B cell (primary cell): ENCODE results near the gene PDZRN3. TPM values are rescaled to one million over a fixed set of nuclear protein-coding genes. Genes with fewer than 3 reads are reported as not detected.

Experiments used
- ATAC-seq: fragments of 200-7000 bp; cut with Tn5 transposase; one replicate; pipeline ENCODE4 v1.10.0; 2021; ENCODE audit warnings: low read depth, mild to moderate bottlenecking, moderate number of reproducible peaks, moderate library complexity
- CTCF ChIA-PET: fragments of 350-600 bp; sonication (Branson Sonifier 250); formaldehyde crosslinking; loops from one replicate; lab custom pipeline; 2021; ENCODE audit warnings: antibody characterized with exemption, inconsistent platforms; lab: Charles Lee
- POLR2A ChIA-PET: fragments of 350-600 bp; sonication (Branson Sonifier 250); formaldehyde crosslinking; loops from one replicate; lab custom pipeline; 2021; ENCODE audit warnings: antibody characterized with exemption; lab: Charles Lee
- DNase-seq: peaks from one replicate; pipeline ENCODE4 v3.0.0; 2013
- H2AFZ ChIP-seq: 2 replicates; pipeline ENCODE4 v1.6.1; 2012; ENCODE audit warnings: mild to moderate bottlenecking, low read depth, low read length; ENCODE audit not compliant: insufficient read depth, poor library complexity, severe bottlenecking
- H3K27ac ChIP-seq, 2 donors: 1 replicate in 1 of 2; 2 replicates in 1 of 2; pipeline ENCODE4 v1.5.1; 2012 to 2013; ENCODE audit warnings: low read length in 2 of 2, mild to moderate bottlenecking in 2 of 2, moderate library complexity in 1 of 2
- H3K27me3 ChIP-seq, 4 experiments: fragments of 200-600 bp in 1 of 4; sonication (generic) in 1 of 4; replicated peaks in 1 of 4; 1 replicate in 2 of 4; 2 replicates in 2 of 4; pipeline versions ENCODE4 v1.6.1 to v1.7.0; 2013 to 2016; ENCODE audit warnings: low read length in 3 of 4, mild to moderate bottlenecking in 2 of 4, mixed read lengths in 1 of 4, moderate library complexity in 1 of 4; ENCODE audit not compliant: insufficient read depth in 4 of 4, control insufficient read depth in 3 of 4; ENCODE audit errors: control extremely low read depth in 1 of 4
- H3K36me3 ChIP-seq, 2 experiments: replicated peaks in 1 of 2; 1 replicate in 1 of 2; 2 replicates in 1 of 2; pipeline versions ENCODE4 v1.6.1 to v1.7.1; 2013; ENCODE audit warnings: low read length in 1 of 2; ENCODE audit not compliant: insufficient read depth in 2 of 2, control insufficient read depth in 1 of 2; ENCODE audit errors: control extremely low read depth in 1 of 2, extremely low read depth in 1 of 2
- H3K4me1 ChIP-seq, 2 donors: fragments of 200-600 bp in 1 of 2; sonication (generic) in 1 of 2; 1 replicate in 1 of 2; 2 replicates in 1 of 2; pipeline versions ENCODE4 v1.5.1 to v1.6.1; 2013 to 2017; ENCODE audit warnings: low read length in 2 of 2; ENCODE audit not compliant: control insufficient read depth in 2 of 2, insufficient read depth in 2 of 2
- H3K4me2 ChIP-seq: replicated peaks from 2 replicates; pipeline ENCODE3; 2012; ENCODE audit warnings: mild to moderate bottlenecking, low read depth, low read length; ENCODE audit not compliant: poor library complexity, severe bottlenecking
- H3K4me3 ChIP-seq, 5 experiments: fragments of 200-600 bp in 1 of 5; sonication (generic) in 1 of 5; 1 replicate in 3 of 5; 2 replicates in 2 of 5; pipeline versions ENCODE4 v1.5.1 to v1.7.0; 2011 to 2016; ENCODE audit warnings: low read length in 4 of 5, mild to moderate bottlenecking in 4 of 5, low read depth in 2 of 5, control low read depth in 1 of 5, moderate library complexity in 1 of 5; ENCODE audit not compliant: insufficient read depth in 1 of 5; ENCODE audit errors: control extremely low read depth in 1 of 5, extremely low read depth in 1 of 5
- H3K79me2 ChIP-seq: fragments of 200-600 bp; sonication (generic); one replicate; pipeline ENCODE4 v1.6.0; 2016; ENCODE audit warnings: low read length; ENCODE audit not compliant: control insufficient read depth, insufficient read depth
- H3K9ac ChIP-seq: fragments of 200-600 bp; sonication (generic); 2 replicates; pipeline ENCODE4 v1.6.1; 2017; ENCODE audit warnings: mild to moderate bottlenecking, low read length, moderate library complexity
- H3K9me3 ChIP-seq, 3 donors: one replicate each; pipeline versions ENCODE4 v1.6.1 to v1.7.1; 2013; ENCODE audit warnings: low read length in 2 of 3; ENCODE audit not compliant: control insufficient read depth in 2 of 3, insufficient read depth in 1 of 3; ENCODE audit errors: control extremely low read depth in 1 of 3
- H4K20me1 ChIP-seq: 2 replicates; pipeline ENCODE4 v1.6.0; 2012; ENCODE audit warnings: mild to moderate bottlenecking, low read length; ENCODE audit not compliant: insufficient read depth, control insufficient read depth, poor library complexity, severe bottlenecking
- H3K27ac Mint-ChIP-seq: one replicate; pipeline ENCODE4 v1.8.0; 2021; ENCODE audit warnings: mixed read lengths
- H3K27me3 Mint-ChIP-seq: one replicate; pipeline ENCODE4 v1.8.0; 2021; ENCODE audit warnings: mixed read lengths
- H3K4me1 Mint-ChIP-seq: one replicate; pipeline ENCODE4 v1.8.0; 2021; ENCODE audit warnings: mixed read lengths
- H3K4me3 Mint-ChIP-seq: one replicate; pipeline ENCODE4 v1.8.0; 2021; ENCODE audit warnings: mixed read lengths
- H3K9me3 Mint-ChIP-seq: one replicate; pipeline ENCODE4 v1.8.0; 2022; ENCODE audit warnings: mixed read lengths; ENCODE audit not compliant: insufficient read depth
- EZH2 ChIP-seq: IDR thresholded peaks from 2 replicates; pipeline ENCODE4 v1.6.1; 2012; ENCODE audit warnings: borderline replicate concordance, low read depth, mild to moderate bottlenecking, moderate library complexity, low read length; ENCODE audit not compliant: insufficient read depth, poor library complexity, severe bottlenecking
- WGBS: methylation state at CpG from one replicate; pipeline ENCODE4 v1.1.5; 2013; ENCODE audit warnings: missing lambda C conversion rate; ENCODE audit not compliant: insufficient coverage; 5-methylcytosine and 5-hydroxymethylcytosine counted together
- intact Hi-C: fragments of 100-400 bp; cut with micrococcal nuclease; formaldehyde crosslinking; loops from one replicate; pipeline ENCODE4 v1.10.0; 2022
- polyA plus RNA-seq: library from polyadenylated mRNA; depleted of rRNA; stranded (reverse); fragments of >200 nt; gene quantifications from 2 replicates; pipeline ENCODE4 v1.2.3, GENCODE V29; 2012
- total RNA-seq, 2 donors: library from RNA; stranded (reverse); fragments of 120-200 nt in 1 of 2; gene quantifications; 1 replicate in 1 of 2; 2 replicates in 1 of 2; pipeline versions ENCODE4 v1.2.3 to v1.2.4, GENCODE V29; 2013 to 2022
- TF ChIP-seq, protein P1 (sequence below): fragments of 200-600 bp; IDR thresholded peaks from one replicate; pipeline ENCODE4 v1.8.0; 2022; ENCODE audit warnings: antibody characterized with exemption, mild to moderate bottlenecking

The PDZRN3 gene
- total and polyA plus RNA-seq, 2 donors (not counting 1 experiment from before 2014, with no cell fraction given): not detected

DNA sequence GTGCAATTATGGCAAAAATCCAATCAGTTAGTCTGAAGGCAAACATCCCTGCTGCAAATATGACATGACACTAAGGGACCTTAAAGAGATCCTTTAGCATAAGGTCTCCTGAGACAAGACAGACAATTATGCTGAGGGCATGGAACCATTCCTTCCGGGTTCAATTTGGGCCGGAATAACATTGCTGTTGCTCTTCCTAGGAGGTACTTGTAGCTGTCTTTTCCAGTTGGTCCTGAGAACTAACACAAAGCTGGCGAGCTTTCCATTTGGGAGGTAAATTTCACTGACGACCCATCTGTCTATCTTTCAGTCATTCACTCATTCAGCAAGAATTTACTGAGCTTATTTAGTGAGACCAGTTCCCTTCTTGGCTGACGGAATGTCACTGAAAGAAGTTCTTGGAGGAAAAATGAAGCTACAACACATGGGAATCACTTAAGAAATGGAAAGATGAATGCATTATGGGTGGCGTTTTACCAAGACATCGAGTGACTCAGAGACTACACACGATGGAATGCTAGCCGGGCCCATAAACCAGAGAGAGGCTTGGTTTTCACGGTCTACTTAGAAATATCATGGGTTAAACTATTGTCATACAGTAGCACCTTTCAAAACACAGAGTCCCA is 215.5 kb downstream of the PDZRN3 start:
- intact Hi-C loops: no loop called here
- POLR2A ChIA-PET: no interaction called here
- 95% methylated on average over 8 of the region's 10 CpGs for WGBS
- ATAC-seq (no peak), DNase-seq (no peak)
- CTCF ChIA-PET: no interaction called here
- no peaks in the 10 kb centered on the region for H3K36me3 ChIP-seq
- no peak overlapping the region for H3K4me2 ChIP-seq
- H3K27ac ChIP-seq: no peak overlapping the region
- H3K27me3 Mint-ChIP-seq: peaks cover 4% of the 10 kb centered on the region
- H3K9me3 Mint-ChIP-seq: peaks cover under 1% of the 10 kb centered on the region
- no peaks in the 10 kb centered on the region for H3K4me1 ChIP-seq
- H3K79me2 ChIP-seq: no peaks in the 10 kb centered on the region
- no peaks in the 10 kb centered on the region for H3K9me3 ChIP-seq
- no peak overlapping the region for H2AFZ ChIP-seq
- no peak overlapping the region for H3K4me3 Mint-ChIP-seq
- no peak overlapping the region for H3K9ac ChIP-seq
- H3K27me3 ChIP-seq: no peaks in the 10 kb centered on the region
- no peak overlapping the region for H3K27ac Mint-ChIP-seq
- no peaks in the 10 kb centered on the region for H3K4me1 Mint-ChIP-seq
- H4K20me1 ChIP-seq: no peaks in the 10 kb centered on the region
- TF ChIP-seq, protein P1, sequence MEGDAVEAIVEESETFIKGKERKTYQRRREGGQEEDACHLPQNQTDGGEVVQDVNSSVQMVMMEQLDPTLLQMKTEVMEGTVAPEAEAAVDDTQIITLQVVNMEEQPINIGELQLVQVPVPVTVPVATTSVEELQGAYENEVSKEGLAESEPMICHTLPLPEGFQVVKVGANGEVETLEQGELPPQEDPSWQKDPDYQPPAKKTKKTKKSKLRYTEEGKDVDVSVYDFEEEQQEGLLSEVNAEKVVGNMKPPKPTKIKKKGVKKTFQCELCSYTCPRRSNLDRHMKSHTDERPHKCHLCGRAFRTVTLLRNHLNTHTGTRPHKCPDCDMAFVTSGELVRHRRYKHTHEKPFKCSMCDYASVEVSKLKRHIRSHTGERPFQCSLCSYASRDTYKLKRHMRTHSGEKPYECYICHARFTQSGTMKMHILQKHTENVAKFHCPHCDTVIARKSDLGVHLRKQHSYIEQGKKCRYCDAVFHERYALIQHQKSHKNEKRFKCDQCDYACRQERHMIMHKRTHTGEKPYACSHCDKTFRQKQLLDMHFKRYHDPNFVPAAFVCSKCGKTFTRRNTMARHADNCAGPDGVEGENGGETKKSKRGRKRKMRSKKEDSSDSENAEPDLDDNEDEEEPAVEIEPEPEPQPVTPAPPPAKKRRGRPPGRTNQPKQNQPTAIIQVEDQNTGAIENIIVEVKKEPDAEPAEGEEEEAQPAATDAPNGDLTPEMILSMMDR: no peak
- no peak for TF ChIP-seq EZH2
- H3K4me3 ChIP-seq: no peak overlapping the region

DNA sequence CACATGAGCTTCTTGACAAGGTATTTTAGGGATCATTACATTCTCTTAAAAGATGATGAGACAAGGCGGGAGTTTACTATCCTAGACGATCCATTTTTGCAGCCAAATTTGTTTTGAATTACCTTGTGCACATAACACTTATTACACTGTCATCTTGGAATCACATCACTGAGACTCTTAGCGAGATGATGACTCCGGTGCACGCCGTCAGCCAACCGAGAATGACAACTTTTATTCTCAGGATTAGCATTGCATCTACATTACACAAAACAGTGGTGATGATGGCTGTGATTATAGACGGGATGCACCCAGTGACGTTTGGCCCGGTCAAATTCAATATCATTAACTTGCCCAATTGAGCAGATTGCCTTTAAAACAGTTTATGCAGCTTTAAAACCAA is 216.1 kb downstream of the PDZRN3 start:
- CTCF ChIA-PET: no interaction called here
- ATAC-seq (no peak), DNase-seq (no peak)
- Mint-ChIP-seq H3K9me3 (peaks cover 2% of the 10 kb centered on the region), H3K4me3 (no peak overlapping the region), H3K27me3 (peaks cover 4% of the 10 kb centered on the region), H3K27ac (no peak overlapping the region), H3K4me1 (no peaks in the 10 kb centered on the region)
- TF ChIP-seq EZH2: no peak
- TF ChIP-seq, protein P1: no peak
- Histone ChIP-seq H3K9ac (no peak overlapping the region), H3K79me2 (no peaks in the 10 kb centered on the region), H2AFZ (no peak overlapping the region), H3K9me3 (no peaks in the 10 kb centered on the region), H3K27me3 (no peaks in the 10 kb centered on the region), H3K27ac (no peak overlapping the region), H3K36me3 (no peaks in the 10 kb centered on the region), H3K4me2 (no peak overlapping the region), H4K20me1 (no peaks in the 10 kb centered on the region), H3K4me1 (no peaks in the 10 kb centered on the region), H3K4me3 (no peak overlapping the region)
- POLR2A ChIA-PET: no interaction called here
- 92% methylated on average over 3 of the region's 10 CpGs for WGBS
- intact Hi-C loops: no loop called here
